Testis (tissue), 5 donors: ENCODE measurements around the gene OR10J1. TPM values are rescaled to one million over a fixed set of nuclear protein-coding genes. Genes with fewer than 3 reads are reported as not detected.

Experiments
- DNase-seq: peaks from one replicate; pipeline ENCODE4 v3.0.0-alpha.2; 2019
- H3K27ac ChIP-seq, 2 donors: fragments of 200-600 bp; sonication (generic); one replicate each; pipeline ENCODE4 v1.5.1; 2019
- H3K27me3 ChIP-seq: fragments of 200-600 bp; sonication (generic); one replicate; pipeline ENCODE4 v1.5.1; 2019
- H3K36me3 ChIP-seq: fragments of 200-600 bp; sonication (generic); one replicate; pipeline ENCODE4 v1.5.1; 2017; ENCODE audit warnings: low read depth; ENCODE audit errors: missing control alignments
- H3K4me1 ChIP-seq: fragments of 200-600 bp; sonication (generic); one replicate; pipeline ENCODE4 v1.5.1; 2019
- H3K4me3 ChIP-seq, 2 donors: fragments of 200-600 bp; sonication (generic); one replicate each; pipeline ENCODE4 v1.5.1; 2017 to 2019
- H3K9me3 ChIP-seq: fragments of 200-600 bp; sonication (generic); one replicate; pipeline ENCODE4 v1.5.1; 2017
- CTCF ChIP-seq, 3 experiments: fragments of 450-650 bp in 2 of 3; fragments of 200-600 bp in 1 of 3; sonication (generic) in 1 of 3; IDR thresholded peaks; one replicate each; pipeline ENCODE4 v1.5.1; 2016 to 2019; ENCODE audit warnings: antibody characterized with exemption in 3 of 3, mild to moderate bottlenecking in 2 of 3, moderate library complexity in 1 of 3
- POLR2A ChIP-seq: fragments of 450-650 bp; IDR thresholded peaks from one replicate; pipeline ENCODE4 v1.6.1; 2017; ENCODE audit warnings: antibody characterized with exemption, mild to moderate bottlenecking, moderate library complexity
- WGBS, 2 donors: methylation state at CpG; one replicate each; pipeline ENCODE4 v1.1.5; 2018; 5-methylcytosine and 5-hydroxymethylcytosine counted together
- intact Hi-C: fragments of 100-400 bp; cut with DNase I; formaldehyde crosslinking; loops from one replicate; pipeline ENCODE4 v1.15.1; 2023; ENCODE audit warnings: low total_unique reads
- long read RNA-seq, 2 donors: transcript quantifications; one replicate each; lab custom pipeline, GENCODE V29; 2026
- polyA plus RNA-seq: library from polyadenylated mRNA; stranded (reverse); fragments of 350-450 nt; fragmentation: Illumina TruSeq; extraction: RNeasy Lipid Tissue Mini Kit (QIAGEN cat#74804); gene quantifications from one replicate; pipeline ENCODE4 v1.2.3, GENCODE V29; 2014; ENCODE audit warnings: low read depth, low replicate concordance; ENCODE audit not compliant: insufficient read depth
- total RNA-seq, 2 donors: library from RNA; depleted of rRNA; stranded (reverse); fragments of >200 nt; gene quantifications; one replicate each; pipeline ENCODE4 v1.2.3, GENCODE V29; 2016

Gene OR10J1
- 1 to 10 TPM; 3.0 to 3.1 TPM for total RNA-seq
- polyA plus RNA-seq: 8.3 TPM
- long read RNA-seq, donor 1: 0 reads
- long read RNA-seq, donor 2: 0 reads

- H3K27ac ChIP-seq: no peak within 1 kb of the TSS
- intact Hi-C loops: no loop called here
- no peaks in the 10 kb centered on the region for H3K27me3 ChIP-seq
- TF ChIP-seq CTCF (IDR thresholded peaks at IDR 0.05) (no peak), POLR2A (no peak)
- no peaks in the 10 kb centered on the region for H3K36me3 ChIP-seq
- H3K4me1 ChIP-seq: no peaks in the 10 kb centered on the region
- no peak within 1 kb of the TSS for H3K4me3 ChIP-seq
- no peaks in the 10 kb centered on the region for H3K9me3 ChIP-seq
- DNase-seq: no peak
Observed at GRCh38 chr1:159439422-159439821, at the start of gene OR10J1. OR10J1 (plus strand) TSS chr1:159439722; CDS start chr1:159439792, 70 bp downstream.

GRCh38 chr1:159406821-159407220 lies 32.7 kb upstream of the OR10J1 start:
- H3K9me3 ChIP-seq: no peaks in the 10 kb centered on the region
- H3K4me3 ChIP-seq: no peak overlapping the region
- 90 to 91% methylated on average over 2 of the region's 2 CpGs for WGBS, 2 donors
- no peaks in the 10 kb centered on the region for H3K4me1 ChIP-seq
- H3K27ac ChIP-seq: no peak overlapping the region
- DNase-seq: no peak
- no peak for TF ChIP-seq CTCF (IDR thresholded peaks at IDR 0.05)
- intact Hi-C loops: no loop called here
- H3K27me3 ChIP-seq: no peaks in the 10 kb centered on the region
- H3K36me3 ChIP-seq: no peaks in the 10 kb centered on the region

GRCh38 chr1:159408862-159409400 lies 30.6 kb upstream of the OR10J1 start:
- no peak overlapping the region for H3K27ac ChIP-seq
- no peak for DNase-seq
- WGBS, 2 donors: 82 to 84% methylated on average over 6 of the region's 6 CpGs
- H3K36me3 ChIP-seq: no peaks in the 10 kb centered on the region
- H3K27me3 ChIP-seq: no peaks in the 10 kb centered on the region
- no peak overlapping the region for H3K4me3 ChIP-seq
- no peaks in the 10 kb centered on the region for H3K9me3 ChIP-seq
- TF ChIP-seq POLR2A: no peak
- no peak for TF ChIP-seq CTCF (IDR thresholded peaks at IDR 0.05)
- intact Hi-C loops: no loop called here
- H3K4me1 ChIP-seq: no peaks in the 10 kb centered on the region

GRCh38 chr1:159421821-159422220 lies 17.7 kb upstream of the OR10J1 start:
- WGBS, 2 donors: 71 to 86% methylated on average over 4 to 8 of the region's 8 CpGs
- intact Hi-C loops: no loop called here

More at GRCh38 chr1:159421821-159422220, 17.7 kb upstream of the OR10J1 start:
- H3K9me3 ChIP-seq: no peaks in the 10 kb centered on the region
- H3K4me1 ChIP-seq: no peaks in the 10 kb centered on the region
- DNase-seq: no peak
- H3K36me3 ChIP-seq: no peaks in the 10 kb centered on the region
- H3K27me3 ChIP-seq: no peaks in the 10 kb centered on the region
- TF ChIP-seq CTCF (IDR thresholded peaks at IDR 0.05) (no peak), POLR2A (no peak)
- no peak overlapping the region for H3K27ac ChIP-seq
- H3K4me3 ChIP-seq: no peak overlapping the region
